ENCODE results near the gene ARHGAP29. TPM values are rescaled to one million over a fixed set of nuclear protein-coding genes. Genes with fewer than 3 reads are reported as not detected.

The ARHGAP29 gene
- total RNA-seq, 1 donor from 2014 or later, result 19.9 TPM

DNA sequence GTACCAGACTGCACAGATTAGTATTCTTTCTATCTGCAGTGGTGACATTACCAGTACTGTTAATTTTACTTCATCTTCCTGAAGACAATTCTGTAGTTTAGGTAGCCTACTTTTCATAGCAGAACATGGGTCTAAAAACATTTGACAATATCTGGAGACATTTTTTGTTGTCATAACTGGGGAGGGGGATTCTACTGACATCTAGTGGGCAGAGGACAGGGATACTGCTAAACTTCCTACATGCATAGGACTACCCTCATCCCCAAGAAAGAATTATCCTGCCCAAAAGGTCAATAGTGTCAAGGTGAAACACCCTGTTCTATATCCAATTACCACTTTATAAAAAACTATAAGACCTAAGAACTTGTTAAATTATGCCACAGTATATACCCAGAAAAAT, 3.4 kb upstream of the ARHGAP29 start:
- no peak overlapping the region for H2AFZ ChIP-seq (ENCODE audit: low read depth, low read length)
- H3K4me3 ChIP-seq (ENCODE audit: insufficient read depth, low read depth, low read length), result no peak overlapping the region
- no peak overlapping the region for H3K9ac ChIP-seq (ENCODE audit: low read length)
- peaks cover 12% of the 10 kb centered on the region for H3K4me1 ChIP-seq (ENCODE audit: insufficient read depth, low read length)
- TF ChIP-seq EZH2 (IDR thresholded peaks at IDR 0.05; ENCODE audit: insufficient read depth, low read length), result no peak
- TF ChIP-seq, protein P1, sequence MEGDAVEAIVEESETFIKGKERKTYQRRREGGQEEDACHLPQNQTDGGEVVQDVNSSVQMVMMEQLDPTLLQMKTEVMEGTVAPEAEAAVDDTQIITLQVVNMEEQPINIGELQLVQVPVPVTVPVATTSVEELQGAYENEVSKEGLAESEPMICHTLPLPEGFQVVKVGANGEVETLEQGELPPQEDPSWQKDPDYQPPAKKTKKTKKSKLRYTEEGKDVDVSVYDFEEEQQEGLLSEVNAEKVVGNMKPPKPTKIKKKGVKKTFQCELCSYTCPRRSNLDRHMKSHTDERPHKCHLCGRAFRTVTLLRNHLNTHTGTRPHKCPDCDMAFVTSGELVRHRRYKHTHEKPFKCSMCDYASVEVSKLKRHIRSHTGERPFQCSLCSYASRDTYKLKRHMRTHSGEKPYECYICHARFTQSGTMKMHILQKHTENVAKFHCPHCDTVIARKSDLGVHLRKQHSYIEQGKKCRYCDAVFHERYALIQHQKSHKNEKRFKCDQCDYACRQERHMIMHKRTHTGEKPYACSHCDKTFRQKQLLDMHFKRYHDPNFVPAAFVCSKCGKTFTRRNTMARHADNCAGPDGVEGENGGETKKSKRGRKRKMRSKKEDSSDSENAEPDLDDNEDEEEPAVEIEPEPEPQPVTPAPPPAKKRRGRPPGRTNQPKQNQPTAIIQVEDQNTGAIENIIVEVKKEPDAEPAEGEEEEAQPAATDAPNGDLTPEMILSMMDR (IDR thresholded peaks at IDR 0.05; ENCODE audit: insufficient read depth, low read depth, low read length), result peak; percentile 38
- H3K27ac ChIP-seq (ENCODE audit: low read depth, low read length), result no peak overlapping the region
- no peaks in the 10 kb centered on the region for H3K27me3 ChIP-seq (ENCODE audit: insufficient read depth, low read length)
- no peaks in the 10 kb centered on the region for H3K36me3 ChIP-seq (ENCODE audit: insufficient read depth, low read length)
- FAIRE-seq (no peak), DNase-seq (ENCODE audit: low read depth) (no peak)
- peak overlapping the region; percentile 25 for H3K4me3 Mint-ChIP-seq (ENCODE audit: unreplicated experiment)
- H3K4me2 ChIP-seq (ENCODE audit: low read length), result no peak overlapping the region
- peaks cover 97% of the 10 kb centered on the region for H3K79me2 ChIP-seq (ENCODE audit: insufficient read depth, low read length)
- H3K4me1 Mint-ChIP-seq (ENCODE audit: low read depth, unreplicated experiment), result peaks cover 11% of the 10 kb centered on the region
- H3K27me3 Mint-ChIP-seq (ENCODE audit: low read depth, unreplicated experiment), result peaks cover 13% of the 10 kb centered on the region
- no peaks in the 10 kb centered on the region for H3K9me3 ChIP-seq (ENCODE audit: insufficient read depth, low read depth, low read length)
- peaks cover 14% of the 10 kb centered on the region for H4K20me1 ChIP-seq (ENCODE audit: insufficient read depth, low read length)
- no peaks in the 10 kb centered on the region for H3K36me3 Mint-ChIP-seq (ENCODE audit: low read depth, unreplicated experiment)
- H3K27ac Mint-ChIP-seq (ENCODE audit: unreplicated experiment), result no peak overlapping the region
- peaks cover 5% of the 10 kb centered on the region for H3K9me3 Mint-ChIP-seq (ENCODE audit: unreplicated experiment)

DNA sequence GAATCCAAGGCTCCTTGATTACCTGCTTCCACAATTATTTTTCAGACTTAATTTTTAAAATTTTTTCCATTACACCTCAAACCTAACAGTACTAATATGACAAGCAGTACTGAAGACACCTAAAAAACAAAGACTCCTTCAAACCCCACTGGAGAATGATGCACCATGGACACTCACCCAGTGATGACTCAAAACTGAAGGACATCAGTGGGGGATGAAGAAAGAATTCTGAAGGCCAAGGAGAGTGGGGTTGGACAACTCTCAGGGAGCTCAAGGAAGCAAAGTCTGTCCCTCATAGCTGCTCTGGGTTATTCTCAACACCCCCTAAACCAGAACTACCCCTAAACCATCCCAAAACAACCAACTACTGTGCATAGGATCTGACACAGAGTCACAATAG, 2.4 kb upstream of the ARHGAP29 start:
- DNase-seq (ENCODE audit: low read depth), result no peak

DNA sequence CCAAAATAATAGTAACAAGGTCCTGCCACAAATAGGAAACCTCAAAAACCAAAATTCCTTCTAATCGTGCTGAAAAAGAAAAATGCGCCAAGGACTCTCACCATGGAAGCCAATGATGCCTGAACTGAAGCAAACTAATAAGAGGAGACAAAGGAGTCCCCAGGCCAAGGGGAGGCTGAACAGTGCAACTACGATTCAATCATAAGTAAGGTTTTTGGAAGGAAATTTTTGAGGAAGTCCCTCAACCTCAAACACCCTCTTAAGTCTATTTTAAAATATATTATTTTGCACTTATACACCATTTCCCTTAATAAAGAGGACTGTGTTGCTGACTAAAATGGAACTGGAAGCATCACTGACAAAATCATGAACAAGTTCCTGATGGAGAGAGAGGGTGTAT, 1.7 kb upstream of the ARHGAP29 start:
- Histone ChIP-seq H3K36me3 (ENCODE audit: insufficient read depth, low read length) (no peaks in the 10 kb centered on the region), H4K20me1 (ENCODE audit: insufficient read depth, low read length) (peaks cover 24% of the 10 kb centered on the region), H3K4me3 (ENCODE audit: insufficient read depth, low read depth, low read length) (no peak overlapping the region), H3K27ac (ENCODE audit: low read depth, low read length) (no peak overlapping the region), H3K9ac (ENCODE audit: low read length) (no peak overlapping the region), H3K4me2 (ENCODE audit: low read length) (no peak overlapping the region), H3K27me3 (ENCODE audit: insufficient read depth, low read length) (no peaks in the 10 kb centered on the region), H2AFZ (ENCODE audit: low read depth, low read length) (no peak overlapping the region), H3K9me3 (ENCODE audit: insufficient read depth, low read depth, low read length) (no peaks in the 10 kb centered on the region), H3K4me1 (ENCODE audit: insufficient read depth, low read length) (peaks cover 18% of the 10 kb centered on the region), H3K79me2 (ENCODE audit: insufficient read depth, low read length) (peaks cover 97% of the 10 kb centered on the region)
- H3K36me3 Mint-ChIP-seq (ENCODE audit: low read depth, unreplicated experiment), result no peaks in the 10 kb centered on the region
- TF ChIP-seq, protein P1 (IDR thresholded peaks at IDR 0.05; ENCODE audit: insufficient read depth, low read depth, low read length), result no peak
- TF ChIP-seq EZH2 (IDR thresholded peaks at IDR 0.05; ENCODE audit: insufficient read depth, low read length), result no peak
- peak overlapping the region; percentile 10 for H3K27ac Mint-ChIP-seq (ENCODE audit: unreplicated experiment)
- peaks cover 5% of the 10 kb centered on the region for H3K9me3 Mint-ChIP-seq (ENCODE audit: unreplicated experiment)
- peaks cover 12% of the 10 kb centered on the region for H3K4me1 Mint-ChIP-seq (ENCODE audit: low read depth, unreplicated experiment)
- DNase-seq (ENCODE audit: low read depth) (no peak), FAIRE-seq (no peak)
- peaks cover 8% of the 10 kb centered on the region for H3K27me3 Mint-ChIP-seq (ENCODE audit: low read depth, unreplicated experiment)
- no peak overlapping the region for H3K4me3 Mint-ChIP-seq (ENCODE audit: unreplicated experiment)

More for the DNA sequence above, 2.4 kb upstream of the ARHGAP29 start:
- Histone ChIP-seq H3K4me3 (ENCODE audit: insufficient read depth, low read depth, low read length) (no peak overlapping the region), H3K27ac (ENCODE audit: low read depth, low read length) (no peak overlapping the region), H3K36me3 (ENCODE audit: insufficient read depth, low read length) (no peaks in the 10 kb centered on the region), H3K27me3 (ENCODE audit: insufficient read depth, low read length) (no peaks in the 10 kb centered on the region), H2AFZ (ENCODE audit: low read depth, low read length) (no peak overlapping the region), H3K9me3 (ENCODE audit: insufficient read depth, low read depth, low read length) (no peaks in the 10 kb centered on the region), H3K79me2 (ENCODE audit: insufficient read depth, low read length) (peaks cover 97% of the 10 kb centered on the region), H3K9ac (ENCODE audit: low read length) (no peak overlapping the region), H3K4me1 (ENCODE audit: insufficient read depth, low read length) (peaks cover 15% of the 10 kb centered on the region), H4K20me1 (ENCODE audit: insufficient read depth, low read length) (peaks cover 24% of the 10 kb centered on the region), H3K4me2 (ENCODE audit: low read length) (peak overlapping the region; percentile 39)
- Mint-ChIP-seq H3K27me3 (ENCODE audit: low read depth, unreplicated experiment) (peaks cover 10% of the 10 kb centered on the region), H3K4me1 (ENCODE audit: low read depth, unreplicated experiment) (peaks cover 12% of the 10 kb centered on the region), H3K27ac (ENCODE audit: unreplicated experiment) (no peak overlapping the region), H3K4me3 (ENCODE audit: unreplicated experiment) (no peak overlapping the region), H3K36me3 (ENCODE audit: low read depth, unreplicated experiment) (no peaks in the 10 kb centered on the region), H3K9me3 (ENCODE audit: unreplicated experiment) (peaks cover 5% of the 10 kb centered on the region)
- no peak for TF ChIP-seq EZH2 (IDR thresholded peaks at IDR 0.05; ENCODE audit: insufficient read depth, low read length)
- TF ChIP-seq, protein P1 (IDR thresholded peaks at IDR 0.05; ENCODE audit: insufficient read depth, low read depth, low read length), result no peak
- no peak for FAIRE-seq

All from astrocyte (in vitro differentiated cells and primary cell).